Neural cell (in vitro differentiated cells): ENCODE measurements around the gene RNF13. TPM values are rescaled to one million over a fixed set of nuclear protein-coding genes. Genes with fewer than 3 reads are reported as not detected.

Experiments used
- H2AFZ ChIP-seq: fragments of 200-600, 300-800 bp; sonication (generic), shearing (Covaris generic); 2 replicates; pipeline ENCODE4 v1.6.0; 2014; ENCODE audit warnings: low read depth, mild to moderate bottlenecking, antibody characterized with exemption, low read length, moderate library complexity
- H3F3A ChIP-seq: fragments of 200-600 bp; shearing (Covaris generic); 2 replicates; pipeline ENCODE4 v1.6.1; 2016; ENCODE audit warnings: mild to moderate bottlenecking, moderate library complexity, mixed read lengths, antibody characterized with exemption, low read length; ENCODE audit not compliant: insufficient read depth, poor library complexity, severe bottlenecking
- H3K27ac ChIP-seq: fragments of 200-600, 300-800 bp; sonication (generic), shearing (Covaris generic); 2 replicates; pipeline ENCODE4 v1.5.1; 2014; ENCODE audit warnings: mild to moderate bottlenecking, low read length, moderate library complexity
- H3K27me3 ChIP-seq: fragments of 300-800, 200-600 bp; sonication (generic), shearing (Covaris generic); 2 replicates; pipeline ENCODE4 v1.6.0; 2014; ENCODE audit warnings: mild to moderate bottlenecking, low read depth, low read length, moderate library complexity; ENCODE audit not compliant: insufficient read depth
- H3K36me3 ChIP-seq: fragments of 300-800, 200-600 bp; sonication (generic), shearing (Covaris generic); 2 replicates; pipeline ENCODE4 v1.5.1; 2014; ENCODE audit warnings: mild to moderate bottlenecking, antibody characterized with exemption, low read length, moderate library complexity; ENCODE audit not compliant: insufficient read depth
- H3K4me2 ChIP-seq: fragments of 300-800, 200-600 bp; sonication (generic), shearing (Covaris generic); 2 replicates; pipeline ENCODE4 v1.6.0; 2014; ENCODE audit warnings: mild to moderate bottlenecking, low read length
- H3K4me3 ChIP-seq: fragments of 300-800, 200-600 bp; sonication (generic), shearing (Covaris generic); 2 replicates; pipeline ENCODE4 v1.5.1; 2014; ENCODE audit warnings: mild to moderate bottlenecking, low read length, moderate library complexity
- H3K79me2 ChIP-seq: fragments of 200-600 bp; shearing (Covaris generic); replicated peaks from 2 replicates; pipeline ENCODE4 v1.6.0; 2014; ENCODE audit warnings: mild to moderate bottlenecking, low read length, moderate library complexity; ENCODE audit not compliant: insufficient read depth
- H3K9ac ChIP-seq: fragments of 300-800, 200-600 bp; sonication (generic), shearing (Covaris generic); 2 replicates; pipeline ENCODE4 v1.6.1; 2016; ENCODE audit warnings: mild to moderate bottlenecking, low read length, mixed read lengths
- H3K9me2 ChIP-seq: fragments of 200-600 bp; shearing (Covaris generic); 2 replicates; pipeline ENCODE4 v1.6.1; 2016; ENCODE audit warnings: mild to moderate bottlenecking, low read length, mixed read lengths; ENCODE audit not compliant: insufficient read depth
- H3K9me3 ChIP-seq: fragments of 200-600, 300-800 bp; sonication (generic), shearing (Covaris generic); 2 replicates; pipeline ENCODE4 v1.6.1; 2016; ENCODE audit warnings: mild to moderate bottlenecking, mixed run types, low read length, moderate library complexity, mixed read lengths
- H4K20me1 ChIP-seq: fragments of 200-600 bp; shearing (Covaris generic); 2 replicates; pipeline ENCODE4 v1.6.1; 2016; ENCODE audit warnings: mild to moderate bottlenecking, mixed run types; ENCODE audit not compliant: insufficient read depth
- CTCF ChIP-seq: fragments of 450-650 bp; IDR thresholded peaks from 2 replicates; pipeline ENCODE4 v1.5.1; 2014; ENCODE audit warnings: antibody characterized with exemption, mild to moderate bottlenecking, moderate library complexity; ENCODE audit not compliant: poor library complexity, severe bottlenecking
- EP300 ChIP-seq: fragments of 450-650 bp; conservative IDR thresholded peaks from 2 replicates; pipeline ENCODE4 v1.6.1; 2014; ENCODE audit warnings: antibody characterized with exemption, mild to moderate bottlenecking, moderate library complexity; ENCODE audit not compliant: poor library complexity, severe bottlenecking
- EZH2 ChIP-seq: fragments of 200-600, 300-800 bp; shearing (Covaris generic), sonication (generic); IDR thresholded peaks from 2 replicates; pipeline ENCODE4 v1.6.1; 2014; ENCODE audit warnings: antibody characterized with exemption, low read length, borderline replicate concordance, mild to moderate bottlenecking; ENCODE audit not compliant: insufficient read depth, poor library complexity, severe bottlenecking
- MXI1 ChIP-seq: fragments of 450-650 bp; conservative IDR thresholded peaks from 2 replicates; pipeline ENCODE4 v1.6.1; 2014; ENCODE audit warnings: antibody characterized with exemption, mild to moderate bottlenecking; ENCODE audit not compliant: poor library complexity, severe bottlenecking
- POLR2AphosphoS5 ChIP-seq: IDR thresholded peaks from 2 replicates; pipeline ENCODE4 v1.6.1; 2012
- RAD21 ChIP-seq: fragments of 450-650 bp; conservative IDR thresholded peaks from 2 replicates; pipeline ENCODE4 v1.6.1; 2014; ENCODE audit warnings: antibody characterized with exemption, mild to moderate bottlenecking, moderate library complexity
- REST ChIP-seq: IDR thresholded peaks from 2 replicates; pipeline ENCODE4 v1.6.1; 2012; ENCODE audit warnings: borderline replicate concordance
- SMC3 ChIP-seq: fragments of 450-650 bp; conservative IDR thresholded peaks from 2 replicates; pipeline ENCODE4 v1.6.1; 2014; ENCODE audit warnings: antibody characterized with exemption, mild to moderate bottlenecking, moderate library complexity; ENCODE audit not compliant: poor library complexity
- TAF1 ChIP-seq: IDR thresholded peaks from 2 replicates; pipeline ENCODE4 v1.6.1; 2012; ENCODE audit warnings: low read depth
- polyA plus RNA-seq: library from polyadenylated mRNA; depleted of rRNA; stranded (reverse); fragments of >200 nt; gene quantifications from 2 replicates; pipeline ENCODE4 v1.2.3, GENCODE V29; 2014

RNF13 gene
- polyA plus RNA-seq, 1 donor from 2014 or later = 52.3 TPM

GRCh38 chr3:149990423-149990948, 177.5 kb downstream of the RNF13 start:
- no peak overlapping the region for H3K9ac ChIP-seq
- no peaks in the 10 kb centered on the region for H3F3A ChIP-seq
- H2AFZ ChIP-seq = no peak overlapping the region
- no peaks in the 10 kb centered on the region for H3K79me2 ChIP-seq
- TF ChIP-seq EZH2 = no peak
- no peak for TF ChIP-seq RAD21
- TF ChIP-seq EP300 = no peak
- no peak for TF ChIP-seq REST
- no peak for TF ChIP-seq CTCF
- no peak for TF ChIP-seq SMC3
- no peak for TF ChIP-seq TAF1
- no peak for TF ChIP-seq MXI1
- no peak for TF ChIP-seq POLR2AphosphoS5
- no peaks in the 10 kb centered on the region for H3K9me2 ChIP-seq
- no peaks in the 10 kb centered on the region for H3K9me3 ChIP-seq
- H3K36me3 ChIP-seq = no peaks in the 10 kb centered on the region
- no peak overlapping the region for H3K4me2 ChIP-seq
- H3K27ac ChIP-seq = no peak overlapping the region
- no peaks in the 10 kb centered on the region for H4K20me1 ChIP-seq
- H3K27me3 ChIP-seq = no peaks in the 10 kb centered on the region
- no peak overlapping the region for H3K4me3 ChIP-seq

GRCh38 chr3:149992416-149993058, 179.5 kb downstream of the RNF13 start:
- TF ChIP-seq CTCF = no peak
- TF ChIP-seq EP300 = no peak
- no peak for TF ChIP-seq EZH2
- no peak for TF ChIP-seq RAD21
- no peak for TF ChIP-seq TAF1
- TF ChIP-seq MXI1 = no peak
- TF ChIP-seq POLR2AphosphoS5 = no peak
- no peak for TF ChIP-seq REST
- TF ChIP-seq SMC3 = no peak
- Histone ChIP-seq H3K9me3 (no peaks in the 10 kb centered on the region), H3F3A (no peaks in the 10 kb centered on the region), H3K9me2 (no peaks in the 10 kb centered on the region), H3K36me3 (no peaks in the 10 kb centered on the region), H3K79me2 (no peaks in the 10 kb centered on the region), H4K20me1 (no peaks in the 10 kb centered on the region), H2AFZ (no peak overlapping the region), H3K4me3 (no peak overlapping the region), H3K9ac (no peak overlapping the region), H3K27ac (no peak overlapping the region), H3K27me3 (no peaks in the 10 kb centered on the region), H3K4me2 (no peak overlapping the region)
